Bronchial epithelial cell (primary cell): Measurements from ENCODE around the gene DYSF. TPM values are rescaled to one million over a fixed set of nuclear protein-coding genes. Genes with fewer than 3 reads are reported as not detected.

Experiments used
- DNase-seq: peaks from one replicate; pipeline ENCODE4 v3.0.0-alpha.2; 2010; ENCODE audit warnings: low read depth
- FAIRE-seq: peaks from 2 replicates; lab custom pipeline; 2011; peaks lifted over from hg19 to GRCh38; lab: Jason Lieb, UNC
- H3K27me3 ChIP-seq: 2 replicates; pipeline ENCODE4 v1.5.1; 2011; ENCODE audit warnings: low read length; ENCODE audit not compliant: control insufficient read depth, insufficient read depth
- H3K36me3 ChIP-seq: 2 replicates; pipeline ENCODE4 v1.5.1; 2011; ENCODE audit warnings: low read length; ENCODE audit not compliant: control insufficient read depth, insufficient read depth
- H3K4me3 ChIP-seq: 2 replicates; pipeline ENCODE4 v1.5.1; 2011; ENCODE audit warnings: mild to moderate bottlenecking, low read depth, low read length, control low read depth
- total RNA-seq: library from RNA; depleted of rRNA; stranded (reverse); fragments of >200 nt; gene quantifications from 2 replicates; pipeline ENCODE4 v1.2.1, GENCODE V29; 2014
- TF ChIP-seq, protein P1 (sequence below): IDR thresholded peaks from 2 replicates; pipeline ENCODE4 v1.5.1; 2011; ENCODE audit warnings: mild to moderate bottlenecking, moderate library complexity, low read length, control low read depth, inconsistent platforms; ENCODE audit not compliant: insufficient read depth, severe bottlenecking

DYSF gene
- total RNA-seq, 1 donor from 2014 or later: under 0.01 TPM

DNA sequence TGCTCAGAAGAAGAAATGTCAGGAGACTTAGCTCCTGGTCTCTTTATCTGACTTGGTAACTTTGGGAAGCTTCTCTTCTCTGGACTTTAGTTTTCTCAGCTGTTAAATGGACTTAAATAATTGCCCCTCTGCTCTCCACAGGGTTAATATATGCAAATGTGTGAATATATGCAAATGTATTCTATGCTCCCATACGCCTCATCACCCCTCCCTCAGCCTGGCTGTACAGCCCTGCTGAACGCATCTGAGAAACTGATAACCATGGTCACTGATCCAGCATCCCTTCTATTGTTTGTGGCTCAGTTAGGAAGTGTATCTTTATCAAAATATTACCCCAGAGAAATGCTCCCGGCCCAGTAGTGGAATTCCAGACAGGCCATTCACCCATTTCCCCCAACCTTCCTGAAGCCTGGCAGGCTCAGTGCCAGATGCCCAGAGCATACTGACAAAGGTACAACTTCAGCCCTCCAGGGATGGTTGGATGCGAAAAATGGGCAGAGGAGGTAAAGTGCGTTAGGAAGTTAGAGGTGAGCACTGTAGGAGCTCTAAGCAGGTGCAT is 103.4 kb downstream of the DYSF start:
- H3K27me3 ChIP-seq: no peaks in the 10 kb centered on the region
- DNase-seq (no peak), FAIRE-seq (no peak)
- TF ChIP-seq, protein P1, sequence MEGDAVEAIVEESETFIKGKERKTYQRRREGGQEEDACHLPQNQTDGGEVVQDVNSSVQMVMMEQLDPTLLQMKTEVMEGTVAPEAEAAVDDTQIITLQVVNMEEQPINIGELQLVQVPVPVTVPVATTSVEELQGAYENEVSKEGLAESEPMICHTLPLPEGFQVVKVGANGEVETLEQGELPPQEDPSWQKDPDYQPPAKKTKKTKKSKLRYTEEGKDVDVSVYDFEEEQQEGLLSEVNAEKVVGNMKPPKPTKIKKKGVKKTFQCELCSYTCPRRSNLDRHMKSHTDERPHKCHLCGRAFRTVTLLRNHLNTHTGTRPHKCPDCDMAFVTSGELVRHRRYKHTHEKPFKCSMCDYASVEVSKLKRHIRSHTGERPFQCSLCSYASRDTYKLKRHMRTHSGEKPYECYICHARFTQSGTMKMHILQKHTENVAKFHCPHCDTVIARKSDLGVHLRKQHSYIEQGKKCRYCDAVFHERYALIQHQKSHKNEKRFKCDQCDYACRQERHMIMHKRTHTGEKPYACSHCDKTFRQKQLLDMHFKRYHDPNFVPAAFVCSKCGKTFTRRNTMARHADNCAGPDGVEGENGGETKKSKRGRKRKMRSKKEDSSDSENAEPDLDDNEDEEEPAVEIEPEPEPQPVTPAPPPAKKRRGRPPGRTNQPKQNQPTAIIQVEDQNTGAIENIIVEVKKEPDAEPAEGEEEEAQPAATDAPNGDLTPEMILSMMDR: no peak
- no peaks in the 10 kb centered on the region for H3K36me3 ChIP-seq
- H3K4me3 ChIP-seq: no peak overlapping the region

DNA sequence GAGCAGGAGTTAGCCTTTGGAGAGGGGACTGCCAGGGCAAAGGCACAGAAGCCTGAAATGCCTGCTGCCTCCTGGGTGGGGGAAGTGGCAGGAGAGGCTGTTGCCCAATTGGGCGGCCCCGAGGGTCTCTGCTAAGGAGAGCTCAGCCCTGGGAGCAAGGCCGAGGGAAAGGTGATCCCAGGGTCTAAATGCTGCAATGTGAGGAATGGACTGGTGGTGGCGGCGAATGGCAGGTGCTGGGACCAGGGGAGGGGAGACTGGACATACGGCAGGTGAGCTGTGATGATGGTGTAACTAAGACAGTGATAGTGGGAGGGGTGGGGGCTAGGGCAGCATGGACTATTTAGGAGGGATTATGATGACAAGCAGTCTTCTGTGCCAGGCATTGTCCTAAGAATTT is 104.0 kb downstream of the DYSF start:
- FAIRE-seq: no peak
- no peaks in the 10 kb centered on the region for H3K36me3 ChIP-seq
- no peaks in the 10 kb centered on the region for H3K27me3 ChIP-seq
- TF ChIP-seq, protein P1: no peak
- no peak overlapping the region for H3K4me3 ChIP-seq
- DNase-seq: no peak

DNA sequence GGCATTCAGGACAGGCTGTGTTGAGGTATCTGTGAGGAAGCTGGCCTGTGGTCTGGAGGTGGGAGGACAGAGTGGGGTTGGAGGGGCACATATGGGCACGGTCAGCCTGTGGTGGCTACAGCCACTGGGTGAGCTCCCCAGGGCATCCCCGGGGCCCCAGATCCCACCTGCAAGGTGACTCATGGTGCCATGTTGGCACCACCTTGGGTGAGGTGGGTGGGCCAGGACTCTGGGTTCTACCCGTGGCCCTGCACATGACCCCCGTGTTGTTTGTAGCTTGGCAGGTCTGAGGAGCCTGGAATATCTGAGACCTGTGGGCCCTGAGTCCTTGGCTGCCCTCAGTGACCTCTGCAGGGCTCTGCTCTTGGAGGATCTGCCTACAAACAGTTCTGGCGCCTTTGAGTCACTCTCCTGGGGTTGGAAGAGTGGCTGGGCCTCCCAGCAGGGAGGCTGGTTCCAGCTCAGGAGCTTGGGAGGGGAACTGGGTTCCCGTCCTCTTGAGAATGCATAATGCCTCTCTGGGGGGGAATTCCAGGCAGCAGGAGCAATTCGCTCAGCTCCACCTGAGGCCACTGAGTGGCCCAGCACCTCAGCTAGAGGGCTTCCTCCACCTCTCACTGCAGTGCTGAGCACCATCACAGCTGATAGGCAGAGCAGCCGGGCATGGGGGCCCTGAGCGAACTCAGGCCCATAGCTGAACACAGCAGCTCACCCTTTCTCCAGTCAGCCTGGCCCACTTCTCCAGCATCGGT is 105.1 kb downstream of the DYSF start:
- FAIRE-seq: no peak
- DNase-seq: no peak
- Histone ChIP-seq H3K36me3 (no peaks in the 10 kb centered on the region), H3K27me3 (no peaks in the 10 kb centered on the region), H3K4me3 (no peak overlapping the region)
- TF ChIP-seq, protein P1: no peak

DNA sequence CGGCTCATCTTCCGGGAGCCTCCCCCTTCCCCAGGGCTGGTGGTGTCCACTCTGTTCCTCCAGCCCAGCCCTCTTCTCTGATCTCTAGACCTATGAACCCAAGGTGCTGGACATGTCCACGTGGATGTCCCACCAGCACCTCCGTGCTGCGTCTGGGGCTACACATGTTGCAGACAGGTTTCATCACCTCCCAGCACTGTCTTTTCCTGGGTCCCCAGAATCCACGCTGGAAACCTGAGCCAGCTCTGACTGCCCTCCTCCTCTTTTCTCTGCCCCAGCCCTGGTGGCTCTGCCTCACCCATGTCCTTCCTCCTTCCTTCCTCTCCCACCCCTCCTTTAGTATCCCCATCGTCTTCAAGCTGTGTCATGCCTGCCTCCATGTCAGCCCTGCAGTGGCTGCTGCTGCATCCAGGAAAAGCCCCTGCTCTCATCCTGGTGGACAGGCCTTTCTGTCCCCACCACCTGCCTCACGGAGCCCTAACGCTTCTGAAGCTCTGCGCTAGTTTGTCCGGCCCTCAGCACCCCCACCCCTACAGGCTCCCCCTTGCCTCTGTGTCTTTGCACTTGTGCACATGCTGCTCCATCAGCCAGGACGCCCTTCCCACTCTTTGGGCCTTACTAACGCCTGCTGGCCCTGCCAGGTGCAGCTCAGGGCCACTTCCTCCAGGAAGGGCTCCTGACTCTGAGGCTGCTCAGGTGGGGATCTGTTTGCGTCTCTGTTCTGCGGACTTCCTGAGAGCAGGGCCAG is 105.9 kb downstream of the DYSF start:
- no peaks in the 10 kb centered on the region for H3K36me3 ChIP-seq
- no peak for DNase-seq
- TF ChIP-seq, protein P1: no peak
- FAIRE-seq: peak; percentile 55
- no peak overlapping the region for H3K4me3 ChIP-seq
- no peaks in the 10 kb centered on the region for H3K27me3 ChIP-seq

DNA sequence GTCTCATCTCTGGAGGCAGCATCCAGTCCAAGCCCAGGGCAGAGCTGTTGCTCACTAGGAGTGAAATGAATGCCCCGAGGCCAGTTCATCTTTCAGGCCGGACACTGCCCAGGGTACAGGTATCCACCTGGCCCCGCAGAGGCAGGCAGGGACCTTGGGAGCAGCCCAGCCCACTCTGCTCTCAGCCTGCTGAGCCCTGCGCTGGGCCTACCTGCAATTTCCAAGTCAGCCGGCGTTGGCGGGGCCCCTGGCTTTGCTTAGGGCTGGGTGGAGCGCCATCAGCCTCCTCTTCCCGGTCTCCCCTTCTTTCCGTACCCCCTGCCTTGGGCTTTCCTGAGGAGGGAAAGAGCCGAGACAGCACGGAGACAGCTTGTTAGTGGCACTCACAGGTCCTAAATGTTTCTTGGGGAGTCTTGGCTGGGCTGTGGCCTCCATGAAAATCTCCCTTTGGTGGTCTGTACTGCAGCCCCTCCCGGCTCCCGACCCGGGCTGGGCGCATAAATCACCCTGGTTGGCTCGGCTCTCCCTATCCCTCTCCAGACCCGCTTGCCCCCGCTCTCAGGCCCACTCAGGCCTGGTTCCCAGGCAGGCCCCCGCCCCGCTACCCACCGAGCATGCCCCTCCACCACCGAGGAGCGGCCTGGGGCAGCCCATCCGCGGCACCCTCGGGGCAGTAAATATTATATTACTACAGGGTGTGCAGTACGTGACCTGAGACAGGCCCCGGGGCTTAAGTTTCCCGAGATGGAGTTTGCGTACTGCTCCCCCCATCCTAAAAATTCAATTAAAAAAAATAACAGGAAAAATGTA is 106.7 kb downstream of the DYSF start:
- no peak for FAIRE-seq
- no peak overlapping the region for H3K4me3 ChIP-seq
- TF ChIP-seq, protein P1: no peak
- H3K36me3 ChIP-seq: no peaks in the 10 kb centered on the region
- no peak for DNase-seq
- no peaks in the 10 kb centered on the region for H3K27me3 ChIP-seq
